Erythroblast (primary cell): ENCODE results near the gene TBRG4.

Source experiments
- GATA1 ChIP-seq: IDR thresholded peaks from 2 replicates; pipeline ENCODE4 v1.6.1; 2011; ENCODE audit warnings: low read depth, mild to moderate bottlenecking, control low read depth, low read length, moderate library complexity
- POLR2A ChIP-seq: IDR thresholded peaks from 2 replicates; pipeline ENCODE4 v1.6.1; 2011; ENCODE audit warnings: mild to moderate bottlenecking, low read length

DNA sequence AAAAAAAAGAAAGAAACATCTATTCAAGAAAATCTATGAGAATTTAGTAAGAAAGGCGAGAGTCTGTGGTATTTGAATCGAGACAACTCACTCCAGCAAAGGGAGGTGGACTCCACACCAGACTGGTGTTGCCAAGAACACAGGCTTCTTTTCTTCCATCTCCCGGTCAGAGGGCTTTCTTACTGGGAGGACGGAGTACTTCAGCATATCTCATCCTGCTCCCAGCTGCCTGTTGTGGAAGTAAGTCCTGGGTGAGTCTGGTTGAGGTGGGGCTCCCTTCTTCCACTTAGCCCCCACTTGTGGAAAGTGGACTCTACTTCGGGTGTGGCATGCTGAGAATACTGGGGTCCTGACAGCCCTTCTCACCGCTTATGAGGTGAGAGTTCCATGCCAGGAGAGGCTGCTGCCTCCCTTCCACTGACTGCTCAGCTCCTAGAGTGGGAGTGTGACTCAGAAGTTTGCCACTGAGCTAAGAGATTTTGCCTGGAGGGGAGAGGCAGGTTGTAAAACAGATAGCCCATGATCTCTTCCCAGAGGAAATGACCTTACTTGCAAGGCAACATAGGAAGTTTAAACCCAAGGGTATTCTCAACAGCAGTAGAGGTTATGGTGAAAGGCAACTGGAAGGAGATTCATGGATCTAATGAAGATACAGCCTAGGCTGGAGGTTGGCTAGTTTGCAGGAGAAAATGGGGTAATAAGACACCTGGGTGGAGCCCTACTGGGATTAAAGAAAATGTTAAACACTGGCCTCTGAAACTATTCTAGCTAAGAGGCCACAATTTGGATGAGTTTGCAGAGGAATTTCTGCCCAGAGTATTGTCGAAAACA is 19.2 kb downstream of the TBRG4 start:
- TF ChIP-seq POLR2A (no peak), GATA1 (no peak)
